GM21825 (cell line): Measurements from ENCODE around the gene TERT.
"Not testable (repeated sequence)": the region's sequence is repeated elsewhere in the genome, so short reads cannot be mapped to it uniquely, and the experiment has no call there.

Source experiments
- ATAC-seq: cut with Tn5 transposase; IDR thresholded peaks from one replicate; pipeline ENCODE4 v1.9.1; 2021; ENCODE audit warnings: mild to moderate bottlenecking, moderate library complexity; ENCODE audit not compliant: unreplicated experiment

The TERT gene

GRCh38 chr5:1280177-1281037, 14.5 kb downstream of the TERT start:
- ATAC-seq = no peak

- no peak for ATAC-seq
Measured at GRCh38 chr5:1279443-1280151, 15.3 kb downstream of the TERT start.

- ATAC-seq = no peak
Measured at GRCh38 chr5:1278656-1279442, 16.0 kb downstream of the TERT start.

- ATAC-seq = no peak
Measured at GRCh38 chr5:1278216-1278615, 16.7 kb downstream of the TERT start.

- no peak for ATAC-seq
Measured at GRCh38 chr5:1277781-1278180, 17.1 kb downstream of the TERT start.

GRCh38 chr5:1277331-1277730, 17.5 kb downstream of the TERT start:
- no peak for ATAC-seq

GRCh38 chr5:1276930-1277329, 17.9 kb downstream of the TERT start:
- no peak for ATAC-seq

- not testable (repeated sequence) for ATAC-seq
Measured at GRCh38 chr5:1275397-1276391, 19.2 kb downstream of the TERT start.

- no peak for ATAC-seq
Measured at GRCh38 chr5:1274471-1274870, 20.4 kb downstream of the TERT start.

GRCh38 chr5:1273745-1274144, 21.1 kb downstream of the TERT start:
- no peak for ATAC-seq

- ATAC-seq = no peak
Measured at GRCh38 chr5:1272201-1272600, 22.7 kb downstream of the TERT start.

- ATAC-seq = no peak
Measured at GRCh38 chr5:1270933-1271914, 23.6 kb downstream of the TERT start.

GRCh38 chr5:1270426-1270825, 24.4 kb downstream of the TERT start:
- no peak for ATAC-seq

GRCh38 chr5:1268666-1269065, 26.2 kb downstream of the TERT start:
- no peak for ATAC-seq

GRCh38 chr5:1268056-1268455, 26.8 kb downstream of the TERT start:
- ATAC-seq = no peak

GRCh38 chr5:1267464-1267863, 27.4 kb downstream of the TERT start:
- not testable (repeated sequence) for ATAC-seq

GRCh38 chr5:1266791-1267190, 28.1 kb downstream of the TERT start:
- no peak for ATAC-seq

- no peak for ATAC-seq
Measured at GRCh38 chr5:1265461-1266455, 29.1 kb downstream of the TERT start.
